HG03175 (cell line): ENCODE measurements around the gene EPC1.
"Not testable (repeated sequence)": the region's sequence is repeated elsewhere in the genome, so short reads cannot be mapped to it uniquely, and the experiment has no call there.

Experiments used
- ATAC-seq: cut with Tn5 transposase; IDR thresholded peaks from one replicate; pipeline ENCODE4 v1.9.1; 2021; ENCODE audit warnings: mild to moderate bottlenecking, moderate library complexity; ENCODE audit not compliant: unreplicated experiment

Gene EPC1

DNA sequence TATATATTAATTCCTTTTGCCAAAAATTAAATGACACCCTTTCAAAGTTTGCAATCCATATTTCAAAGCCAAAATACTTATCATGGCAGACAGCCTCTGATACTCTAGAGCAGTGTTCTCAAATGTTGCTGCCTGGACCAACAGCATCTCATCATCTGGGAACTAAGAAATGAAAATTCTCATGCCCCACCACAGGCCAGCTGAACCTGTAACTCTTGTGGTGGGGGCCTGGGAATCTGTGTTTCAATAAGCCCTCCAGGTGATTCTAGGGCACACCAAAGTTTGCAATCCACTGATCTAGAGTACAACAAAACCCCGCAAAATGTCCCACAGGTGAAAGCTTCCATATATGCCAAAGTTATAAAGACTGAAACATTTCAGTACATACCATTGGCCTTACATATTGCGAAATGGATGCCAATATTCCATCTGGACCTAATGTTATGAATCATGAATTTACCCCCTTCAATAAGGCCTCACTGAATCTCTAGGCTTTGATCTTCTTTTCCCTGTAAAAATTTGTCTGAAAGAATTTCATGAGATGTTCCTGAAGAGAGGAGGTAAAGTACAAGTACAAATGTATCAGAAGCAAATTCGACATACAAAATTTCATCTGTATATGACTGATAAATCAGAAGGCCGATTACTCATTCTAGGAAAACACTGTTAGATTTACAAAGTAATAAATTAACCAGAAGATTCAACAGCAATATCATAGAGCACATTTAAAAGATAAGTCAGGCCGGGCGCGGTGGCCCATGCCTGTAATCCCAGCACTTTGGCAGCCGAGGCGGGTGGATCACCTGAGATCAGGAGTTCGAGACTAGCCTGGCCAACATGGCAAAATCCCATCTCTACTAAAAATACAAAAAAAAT is 25.3 kb upstream of the EPC1 start:
- peak; percentile 48 for ATAC-seq

DNA sequence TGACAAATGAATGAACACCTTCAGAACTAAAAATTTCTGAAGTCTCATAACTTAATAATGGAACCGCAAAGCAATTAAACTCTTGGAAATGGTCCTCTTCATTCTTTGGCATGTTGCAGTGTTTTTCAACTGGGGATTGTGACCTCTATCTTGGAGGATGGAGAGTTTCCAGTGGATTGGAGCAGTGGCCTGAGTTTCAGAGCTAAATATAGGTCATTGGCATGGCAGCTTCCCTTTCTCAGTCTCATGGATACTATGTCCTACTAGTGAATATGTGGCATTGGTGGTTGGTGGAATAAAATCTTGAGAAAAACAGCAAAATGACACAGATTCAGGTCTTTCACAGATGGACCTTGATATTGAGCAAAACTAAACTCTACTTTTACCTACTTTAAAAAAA is 24.1 kb upstream of the EPC1 start:
- ATAC-seq = no peak

DNA sequence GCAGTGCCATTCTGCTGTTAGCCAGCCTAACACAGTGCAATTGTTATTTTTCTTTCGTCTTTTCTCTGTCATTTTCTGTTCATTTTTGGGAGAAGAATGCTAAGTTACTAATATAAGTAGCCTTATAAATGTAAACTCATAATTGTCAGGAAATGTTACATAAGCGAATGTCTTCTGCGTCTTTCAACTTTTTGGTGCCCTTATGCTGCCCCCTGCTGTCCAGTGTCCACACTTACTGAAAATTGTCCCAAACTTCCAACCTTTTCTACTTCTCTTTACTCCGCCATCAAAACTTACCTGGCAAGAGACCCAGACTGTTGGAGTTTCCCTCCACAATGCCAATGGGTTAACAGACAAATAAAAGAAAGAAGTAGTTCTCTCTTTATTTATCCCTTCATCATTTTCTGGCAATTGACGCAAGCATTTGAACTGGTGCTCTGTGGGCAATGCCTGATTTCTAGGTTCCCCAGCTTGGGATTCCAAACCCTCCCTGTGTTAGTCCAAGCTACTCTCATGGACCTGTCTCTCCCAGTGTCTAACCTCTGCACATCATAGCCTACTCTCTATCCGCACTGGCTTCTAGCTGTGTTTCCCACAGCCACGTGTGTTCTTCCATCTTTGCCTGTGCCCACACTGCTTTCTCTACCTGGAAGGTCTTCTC is 21.0 kb upstream of the EPC1 start:
- peak; percentile 44 for ATAC-seq

DNA sequence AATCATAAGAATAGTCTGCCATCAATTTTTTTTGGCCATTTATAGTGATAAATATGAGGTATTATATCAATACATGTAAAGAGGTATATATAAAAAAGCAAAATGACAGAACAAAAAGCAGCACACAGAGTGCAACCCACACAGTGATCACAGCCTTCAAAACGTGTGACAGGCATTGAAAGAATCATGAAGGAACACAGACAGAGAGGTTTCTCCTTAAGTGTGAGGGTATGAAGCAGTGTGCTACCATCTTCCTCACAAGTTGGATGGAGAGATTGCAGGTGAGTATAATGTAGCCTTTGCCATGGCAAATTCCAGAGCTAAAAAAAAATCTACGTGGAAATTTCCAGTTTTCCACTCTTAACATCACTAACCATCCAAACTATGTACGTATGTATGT is 19.6 kb upstream of the EPC1 start:
- ATAC-seq = no peak

DNA sequence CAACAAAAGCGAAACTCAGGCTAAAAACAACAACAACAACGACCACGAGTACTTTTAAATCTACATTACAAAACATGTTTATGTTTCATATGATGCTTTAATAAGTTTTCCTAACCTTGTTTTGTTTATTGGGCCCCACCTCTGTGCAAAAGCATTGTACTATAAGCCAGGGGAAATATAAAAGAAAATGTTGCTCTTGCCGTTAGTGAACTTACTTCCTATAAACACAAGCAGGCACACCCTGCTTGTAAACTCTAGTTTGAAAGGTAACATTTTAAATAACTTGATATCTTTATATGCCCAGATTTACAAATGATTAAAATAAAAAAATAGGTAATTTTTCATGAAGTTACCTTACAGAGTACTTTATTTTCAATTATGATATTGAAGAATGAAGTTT is 19.2 kb upstream of the EPC1 start:
- ATAC-seq = no peak

DNA sequence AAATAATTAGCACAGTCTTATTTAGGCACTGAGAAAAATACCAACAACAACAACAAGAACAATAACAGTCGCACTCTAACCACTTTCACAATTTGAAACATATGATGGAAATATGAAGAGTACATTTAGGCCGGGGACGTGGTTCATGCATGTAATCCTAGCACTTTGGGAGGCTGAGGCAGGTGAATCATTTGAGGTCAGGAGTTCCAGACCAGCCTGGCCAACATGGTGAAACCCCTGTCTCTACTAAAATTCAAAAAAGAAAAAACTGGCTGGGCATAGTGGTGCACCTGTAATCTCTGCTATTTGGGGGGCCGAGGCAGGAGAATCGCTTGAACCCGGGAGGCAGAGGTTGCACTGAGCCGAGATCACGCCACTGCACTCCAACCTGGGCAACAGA is 18.4 kb upstream of the EPC1 start:
- not testable (repeated sequence) for ATAC-seq

DNA sequence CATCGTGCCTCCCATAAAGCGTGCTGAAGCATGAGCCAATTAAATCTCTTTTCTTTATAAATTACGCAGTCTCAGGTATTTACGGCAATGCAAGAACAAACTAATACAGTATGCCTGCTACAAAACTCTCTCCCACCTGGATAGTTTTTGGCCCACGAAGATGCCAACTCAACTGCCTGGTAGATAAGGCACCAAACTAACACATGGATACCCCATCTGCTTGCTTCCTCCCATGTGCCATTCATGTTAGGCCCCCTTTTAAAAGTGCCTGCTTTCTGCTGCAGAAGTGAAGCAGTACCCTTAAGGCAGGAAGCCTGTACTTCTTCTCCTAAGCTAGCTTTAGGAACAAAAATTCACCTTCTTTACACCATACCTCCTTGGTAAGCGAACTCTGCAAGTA is 15.6 kb upstream of the EPC1 start:
- no peak for ATAC-seq

DNA sequence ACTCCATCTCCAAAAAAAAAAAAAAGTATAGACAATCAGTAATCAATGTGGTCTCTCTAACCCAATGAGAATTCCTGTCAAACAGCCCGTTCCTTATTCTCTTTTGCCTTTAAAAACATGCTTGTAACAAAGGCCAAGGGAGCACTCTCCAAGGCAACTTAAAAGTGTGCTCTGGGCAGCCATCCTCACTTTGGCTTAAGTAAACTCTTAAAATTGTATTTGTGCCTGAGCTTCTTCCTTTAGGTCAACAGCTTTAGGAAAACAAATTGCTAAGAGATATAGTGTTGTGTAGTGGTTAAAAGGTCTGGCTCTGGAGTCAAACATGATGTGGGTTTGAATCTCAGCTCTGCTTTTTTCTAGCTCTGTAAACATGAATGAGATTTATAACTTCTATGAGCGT is 13.9 kb upstream of the EPC1 start:
- ATAC-seq = no peak

DNA sequence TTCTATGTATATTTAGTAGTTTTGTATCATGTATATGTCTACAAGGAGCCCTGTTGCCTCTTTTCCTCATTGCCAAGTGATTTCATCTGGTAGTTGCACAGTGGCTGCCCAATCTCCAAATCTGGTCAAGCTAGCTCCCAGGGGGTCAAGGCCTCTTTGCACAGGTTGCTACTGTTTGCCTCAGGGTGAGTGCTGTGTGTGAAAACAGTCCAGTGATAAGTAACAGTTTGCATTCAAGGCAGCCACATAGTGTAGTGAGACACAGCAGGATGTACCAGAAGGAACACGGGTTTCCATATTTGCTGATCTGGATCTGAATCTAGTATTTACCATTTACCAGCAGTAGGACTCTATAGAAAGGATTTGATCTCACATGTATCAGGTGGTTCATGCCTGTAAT is 13.3 kb upstream of the EPC1 start:
- no peak for ATAC-seq

DNA sequence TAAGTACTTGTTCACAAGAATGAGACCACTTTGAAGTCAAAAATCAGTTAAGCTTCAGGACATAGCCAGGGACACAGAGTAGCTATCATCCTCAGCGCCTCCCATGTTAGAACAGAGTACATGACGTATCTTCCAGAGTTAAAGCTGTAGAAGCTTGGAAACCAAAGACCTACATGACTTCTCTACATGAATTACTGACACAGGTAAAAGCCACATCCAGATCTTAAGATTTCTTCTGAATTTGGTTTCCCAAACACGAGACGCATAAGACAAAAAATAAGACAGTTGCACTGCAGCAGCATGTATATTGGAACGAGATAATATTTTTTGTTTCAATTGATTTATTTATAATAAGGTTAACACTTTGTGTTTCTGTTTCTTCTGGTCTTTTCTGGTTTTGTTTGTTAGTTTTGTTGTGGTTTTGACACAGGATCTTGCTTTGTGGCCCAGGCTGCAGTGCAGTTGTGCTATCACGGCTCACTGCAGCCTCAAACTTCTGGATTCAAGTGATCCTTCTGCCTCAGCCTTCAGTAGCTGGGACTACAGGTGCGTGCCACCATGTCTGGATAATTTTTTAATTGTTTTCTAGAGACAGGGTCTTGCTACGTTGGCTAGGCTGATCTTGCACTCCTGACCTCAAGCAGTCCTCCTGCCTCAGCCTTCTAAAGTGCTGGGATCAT is 10.2 kb upstream of the EPC1 start:
- ATAC-seq = no peak

DNA sequence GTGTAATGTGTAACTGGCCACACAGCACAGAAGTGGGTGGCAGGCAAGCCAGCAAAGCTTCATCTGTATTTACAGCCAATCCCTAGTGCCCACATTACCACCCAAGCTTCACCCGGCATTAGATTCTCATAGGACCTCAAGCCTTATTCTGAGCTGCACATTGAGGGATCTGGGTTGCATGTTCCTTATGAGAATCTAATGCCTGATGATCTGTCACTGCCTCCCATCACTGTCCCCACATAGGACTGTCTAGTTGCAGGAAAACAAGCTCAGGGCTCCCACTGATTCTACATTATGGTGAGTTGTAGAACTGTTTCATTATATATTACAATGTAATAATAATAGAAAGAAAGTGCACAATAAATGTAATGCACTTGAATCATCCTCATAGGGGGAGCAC is 7.7 kb upstream of the EPC1 start:
- ATAC-seq = not testable (repeated sequence)

DNA sequence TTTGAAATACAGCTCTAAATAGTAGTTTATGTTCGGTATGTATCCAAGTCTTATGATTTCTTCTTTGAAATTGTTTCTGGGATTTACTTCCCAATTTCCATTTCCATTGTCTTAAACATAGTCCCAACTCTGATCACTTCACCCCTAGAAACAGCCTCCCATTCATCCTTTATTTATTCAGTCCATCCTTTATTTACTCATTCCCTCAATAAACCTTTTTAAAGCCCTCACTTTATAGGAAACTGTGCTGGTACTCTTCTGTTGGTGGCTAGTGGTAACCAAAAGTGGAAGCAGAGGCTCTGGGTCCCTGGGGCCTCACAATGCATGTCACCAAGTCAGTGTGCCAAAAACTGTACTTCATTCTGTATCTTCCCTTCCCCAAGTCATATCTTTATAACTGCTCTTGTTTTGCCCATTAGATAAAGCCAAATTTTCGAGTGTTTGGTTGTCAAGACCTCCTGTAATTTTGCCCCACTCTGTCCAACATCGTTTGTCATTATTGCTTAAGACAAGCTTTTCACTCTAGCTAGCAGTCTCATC is 3.9 kb upstream of the EPC1 start:
- ATAC-seq = no peak

DNA sequence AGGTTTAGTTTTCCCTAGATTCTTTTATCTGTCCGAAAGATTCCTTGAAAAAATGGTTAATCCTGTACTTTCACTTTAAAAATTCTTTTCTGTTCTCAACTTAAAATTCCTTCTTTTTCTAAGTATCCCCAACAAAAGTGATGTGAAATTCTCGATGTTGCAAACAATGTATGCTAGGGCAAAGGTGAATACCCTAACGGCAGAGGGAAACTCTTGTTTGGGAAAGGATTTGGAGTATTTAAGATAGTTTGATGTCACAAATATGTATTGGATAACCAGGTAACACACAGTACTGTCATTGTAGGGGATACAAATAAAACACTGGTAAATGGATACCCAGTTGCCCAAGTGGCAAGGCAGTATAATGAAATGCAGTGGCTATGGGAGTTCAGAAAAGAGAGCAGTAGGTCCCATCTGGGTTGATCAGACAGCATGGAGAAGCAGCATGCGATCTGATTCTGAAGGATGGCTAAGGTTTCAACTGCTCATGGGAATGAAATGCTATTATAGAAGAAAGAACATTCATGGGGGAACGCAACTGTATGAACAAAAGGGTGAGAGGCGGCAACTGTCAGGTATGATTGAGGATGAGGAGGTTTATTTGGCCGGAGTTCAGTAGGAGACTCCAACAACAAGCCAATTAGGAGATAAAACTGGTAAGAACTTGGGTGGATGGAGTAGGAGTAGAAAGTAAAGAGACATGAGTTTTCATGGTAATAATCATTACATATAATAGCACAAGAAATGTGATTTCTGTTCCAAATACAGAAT is 3.2 kb upstream of the EPC1 start:
- ATAC-seq = no peak

DNA sequence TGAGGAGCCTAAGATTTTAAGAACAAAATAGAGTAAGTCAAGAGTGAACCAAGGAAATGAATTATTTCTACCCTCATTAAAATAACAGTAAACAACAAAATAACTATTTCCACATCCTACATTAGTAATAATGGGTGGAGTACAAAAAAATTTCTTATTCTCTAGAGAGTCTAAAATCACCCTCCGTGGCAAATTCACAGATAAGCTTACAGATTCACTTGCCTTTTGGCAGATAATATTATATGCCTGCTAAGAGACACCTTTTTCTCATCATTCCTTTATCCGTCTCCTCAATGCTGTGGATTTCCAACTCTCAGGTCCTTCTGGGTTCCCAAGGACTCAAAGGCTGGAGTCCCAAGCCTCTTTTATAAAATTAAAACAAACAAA is 2.2 kb upstream of the EPC1 start:
- no peak for ATAC-seq

DNA sequence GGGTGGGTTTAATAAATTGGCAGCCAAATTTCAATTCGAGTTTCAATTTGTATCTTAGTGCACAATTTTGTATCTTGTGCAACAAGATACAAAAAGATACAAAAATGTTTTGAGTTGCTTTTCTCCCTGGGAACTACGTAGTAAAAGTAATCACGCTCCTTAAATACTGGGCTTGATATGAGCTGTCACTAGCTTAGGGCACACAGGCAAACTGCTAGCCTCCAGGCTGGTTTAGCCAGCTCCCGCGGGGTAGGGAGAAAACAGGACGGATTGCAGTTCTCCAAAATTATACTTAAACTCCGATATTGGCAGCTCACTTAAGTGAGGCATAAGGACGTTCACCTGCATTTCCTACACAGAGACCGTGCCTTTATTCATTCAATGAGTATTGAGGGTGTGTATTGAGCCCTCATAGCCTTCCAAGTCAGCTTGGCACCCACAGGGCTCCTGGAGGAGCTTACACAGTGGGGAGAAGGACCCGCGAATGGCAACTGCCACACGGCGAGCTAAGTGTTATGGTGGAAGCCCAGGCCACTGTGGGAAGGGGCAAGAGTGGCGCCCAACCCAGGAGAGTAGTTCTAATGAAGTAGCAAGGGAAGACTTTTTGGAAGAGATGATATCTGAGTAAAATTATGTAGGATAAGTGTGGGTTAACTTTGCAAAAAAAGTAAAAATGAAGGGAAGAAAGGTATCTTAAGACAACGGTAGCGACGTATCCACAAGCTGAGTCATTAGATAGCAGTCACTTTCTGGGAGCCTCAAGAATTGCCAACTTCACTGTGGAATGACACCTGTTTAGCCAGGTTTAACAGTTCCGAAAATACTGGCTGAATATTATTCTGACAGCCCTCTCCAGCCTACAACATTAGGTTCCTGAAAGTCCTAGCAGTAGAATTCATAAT is 1.6 kb upstream of the EPC1 start:
- no peak for ATAC-seq

DNA sequence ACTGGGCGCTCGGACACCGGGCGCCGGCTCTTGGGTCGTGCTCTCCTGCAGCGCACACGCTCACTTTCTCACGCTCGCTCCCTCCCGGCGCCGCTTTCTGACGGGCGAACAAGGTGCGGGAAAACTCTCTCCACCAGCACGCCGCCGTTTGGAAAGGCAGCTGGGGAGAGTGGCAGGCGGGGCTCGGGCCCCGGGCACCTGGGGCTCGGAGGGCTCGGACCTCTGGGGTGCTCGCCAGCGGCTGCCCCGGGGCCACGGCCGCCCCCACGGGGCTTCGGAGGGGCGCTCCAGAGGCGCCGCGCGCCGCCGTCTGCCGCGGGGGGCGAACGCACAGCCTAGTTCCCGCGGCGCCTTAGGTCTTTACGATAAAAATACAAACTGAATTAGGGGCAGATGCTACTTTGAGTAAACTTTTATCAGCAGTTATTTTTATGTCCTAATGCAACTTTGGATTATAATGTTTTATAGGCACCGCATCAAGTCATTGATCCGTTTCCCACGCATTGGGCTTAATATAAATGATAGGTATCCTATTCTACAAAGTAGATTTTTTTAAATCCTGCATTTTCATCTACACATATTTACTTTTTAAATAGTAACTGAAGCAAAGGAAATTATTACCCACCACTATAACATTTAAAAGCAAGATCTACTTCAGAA is 535 bp upstream of the EPC1 start:
- peak; percentile 13 for ATAC-seq

DNA sequence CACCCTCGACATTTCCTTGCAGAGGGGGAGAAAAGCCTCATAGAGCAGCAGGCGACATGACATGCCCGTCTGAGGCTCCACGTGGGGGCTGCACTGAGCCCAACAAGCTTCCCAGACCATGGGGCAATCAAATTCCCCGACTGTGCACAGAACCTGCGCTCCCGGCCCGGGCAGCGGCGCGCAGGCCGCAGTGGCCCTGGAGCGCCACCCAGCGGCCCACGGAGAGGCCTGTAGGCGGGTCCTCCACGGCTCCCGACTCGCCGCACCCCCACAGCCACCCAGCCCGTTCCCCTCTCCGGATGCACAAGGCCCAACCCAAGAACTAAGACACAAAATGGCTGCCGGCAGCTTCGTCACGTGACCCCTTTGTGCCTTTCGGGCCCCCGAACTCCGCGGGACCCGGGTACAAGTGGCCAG is 816 bp downstream of the EPC1 start:
- peak; percentile 83 for ATAC-seq

DNA sequence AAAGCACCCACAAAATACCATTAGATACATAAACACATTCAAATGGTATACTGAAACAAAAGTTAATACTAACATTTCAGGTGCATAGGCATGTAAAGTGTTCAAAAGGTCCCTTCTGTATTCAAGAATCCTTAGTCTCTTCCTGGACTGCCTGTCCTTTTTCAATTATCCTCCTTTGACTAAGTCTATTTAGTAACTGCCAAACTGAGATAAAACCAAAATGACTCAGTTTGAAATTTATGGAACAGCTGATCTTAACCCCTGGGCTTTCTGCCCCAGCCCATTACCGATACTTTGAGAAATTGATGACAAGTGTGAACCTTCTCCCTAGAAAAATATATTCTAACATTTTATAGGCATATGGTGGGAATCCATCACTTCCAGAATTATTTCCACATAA is 5.4 kb downstream of the EPC1 start:
- ATAC-seq = no peak

DNA sequence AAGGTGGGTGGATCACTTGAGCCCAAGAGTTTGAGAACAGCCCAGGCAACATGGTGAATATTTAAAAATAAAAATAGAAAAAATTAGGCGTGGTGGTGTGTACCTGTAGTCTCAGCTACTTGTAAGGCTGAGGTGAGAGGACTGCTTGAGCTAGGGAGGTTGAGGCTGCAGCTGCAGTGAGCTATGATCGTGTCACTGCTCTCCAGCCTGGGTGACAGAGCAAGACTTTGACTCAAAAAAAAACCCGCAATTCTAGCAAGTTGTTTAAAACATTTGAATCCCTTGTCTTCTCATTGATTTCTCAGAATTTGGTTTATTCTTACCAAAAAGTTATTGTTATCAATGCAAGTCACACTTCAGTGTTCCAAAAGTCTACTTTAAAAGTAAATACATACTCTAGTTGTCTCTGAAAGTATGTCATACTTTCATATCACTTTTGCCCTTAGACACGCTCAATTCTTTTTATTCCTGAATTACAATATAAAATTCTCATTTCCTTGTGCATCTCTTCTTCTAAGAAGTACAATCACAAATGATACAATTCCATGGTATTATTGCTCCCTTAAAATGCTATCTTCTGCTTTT is 6.3 kb downstream of the EPC1 start:
- no peak for ATAC-seq
